Stimulated activated naive CD8-positive, alpha-beta T cell treated with anti-CD3 and anti-CD28 coated beads, Interleukin-15, Interleukin-2, amounts not matched to agents 100 U/mL and 50 U/mL, for 24 hours (primary cell): ENCODE measurements around the gene ZNF749.
A peak's percentile ranks its signal among the peaks of the same experiment; 100 is the strongest.
"Not testable (repeated sequence)": the region's sequence is repeated elsewhere in the genome, so short reads cannot be mapped to it uniquely, and the experiment has no call there.

Experiments used
- ATAC-seq: fragments of 150-1000 bp; cut with Tn5 transposase; one replicate; pipeline ENCODE4 v1.10.0; 2021
- DNase-seq: peaks from one replicate; pipeline ENCODE4 v3.0.0; 2021

ZNF749 gene

GRCh38 chr19:57466489-57466888, 31.4 kb downstream of the ZNF749 start:
- DNase-seq (no peak), ATAC-seq (no peak)

- no peak for ATAC-seq
- no peak for DNase-seq
Observed at GRCh38 chr19:57473646-57474045, 38.5 kb downstream of the ZNF749 start.

DNA sequence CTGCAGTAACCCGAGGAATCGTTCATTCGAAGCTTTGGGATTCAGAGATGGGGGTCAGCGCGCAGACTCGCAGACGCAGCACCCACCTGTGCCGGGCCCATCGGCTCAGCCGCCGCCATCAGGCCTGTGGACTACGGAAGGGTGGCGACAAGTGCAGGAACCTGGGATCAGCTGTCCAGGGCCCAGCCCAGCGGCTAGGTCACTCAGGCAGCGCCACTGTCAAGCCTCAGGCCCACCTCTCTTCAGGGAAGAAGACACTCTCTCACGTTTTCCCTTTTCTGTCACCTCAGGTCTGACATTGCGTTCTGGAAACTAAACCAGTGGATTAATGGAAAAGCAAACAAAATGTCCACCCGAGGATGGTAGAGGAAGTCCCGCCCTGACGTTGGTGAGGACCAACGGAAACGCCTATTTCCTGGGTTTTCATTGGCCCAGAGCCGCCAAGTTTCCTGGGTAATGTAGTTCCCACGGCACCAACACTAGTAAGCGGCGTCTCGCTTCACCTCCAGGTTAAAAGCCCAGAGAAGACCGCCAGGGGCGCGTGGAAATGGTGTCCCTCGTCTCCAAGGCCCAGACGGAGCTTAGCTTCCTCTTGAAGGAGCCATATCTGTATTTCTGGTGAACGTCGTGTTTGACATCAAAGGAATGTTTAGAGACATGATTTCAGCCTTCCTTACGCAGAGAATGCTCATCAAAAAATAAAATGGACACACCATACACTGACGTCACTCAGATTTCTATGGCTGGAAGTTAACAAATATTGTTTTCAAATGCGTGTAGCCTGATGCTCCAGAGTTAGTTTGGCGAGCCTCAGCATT, 42.3 kb downstream of the ZNF749 start, which contains the start of gene ZNF772:
Gene ZNF772 (minus strand): TSS at position 376 of the 818 bp plus-strand sequence. CDS start 257 bp downstream, at position 119.
- ATAC-seq (peak; percentile 99), DNase-seq (peak; percentile 89)

GRCh38 chr19:57487477-57488298, 52.6 kb downstream of the ZNF749 start, which contains the start of gene ZNF419:
ZNF419 (plus strand) TSS chr19:57487750; CDS start chr19:57487951, 201 bp downstream.
- DNase-seq (peak; percentile 94), ATAC-seq (peak; percentile 98)

- not testable (repeated sequence) for ATAC-seq, DNase-seq
Observed at GRCh38 chr19:57488299-57488644, 53.1 kb downstream of the ZNF749 start.
